Stimulated activated CD4-positive, alpha-beta T cell treated with anti-CD3 and anti-CD28 coated beads, Interleukin-1b, Interleukin-23, amount 100 ng/mL, for 4 hours (primary cell): ENCODE results near the gene CADM2.

Experiments used
- DNase-seq, 2 donors: peaks; one replicate each; pipeline ENCODE4 v3.0.0-alpha.2; 2020; ENCODE audit warnings: low read depth in 2 of 2

Gene CADM2

GRCh38 chr3:85321892-85322291 lies 363.1 kb downstream of the CADM2 start:
- DNase-seq = no peak

GRCh38 chr3:85330071-85330470 lies 371.3 kb downstream of the CADM2 start:
- no peak for DNase-seq

GRCh38 chr3:85337895-85338294 lies 379.1 kb downstream of the CADM2 start:
- DNase-seq = no peak

- DNase-seq = no peak
Measured at GRCh38 chr3:85342915-85343314, 384.1 kb downstream of the CADM2 start.

GRCh38 chr3:85355572-85355971 lies 396.8 kb downstream of the CADM2 start:
- no peak for DNase-seq

- DNase-seq = no peak
Measured at GRCh38 chr3:85360742-85361387, 402.1 kb downstream of the CADM2 start.

GRCh38 chr3:85364296-85364909 lies 405.6 kb downstream of the CADM2 start:
- no peak for DNase-seq

- no peak for DNase-seq
Measured at GRCh38 chr3:85370341-85370740, 411.6 kb downstream of the CADM2 start.

GRCh38 chr3:85376131-85376530 lies 417.3 kb downstream of the CADM2 start:
- DNase-seq = no peak

GRCh38 chr3:85377115-85377514 lies 418.3 kb downstream of the CADM2 start:
- no peak for DNase-seq

GRCh38 chr3:85384372-85384771 lies 425.6 kb downstream of the CADM2 start:
- no peak for DNase-seq

GRCh38 chr3:85387913-85388505 lies 429.2 kb downstream of the CADM2 start:
- no peak for DNase-seq

GRCh38 chr3:85394424-85394823 lies 435.6 kb downstream of the CADM2 start:
- no peak for DNase-seq

- DNase-seq = no peak
Measured at GRCh38 chr3:85397434-85397833, 438.6 kb downstream of the CADM2 start.

GRCh38 chr3:85426121-85426520 lies 467.3 kb downstream of the CADM2 start:
- no peak for DNase-seq

GRCh38 chr3:85427467-85427866 lies 468.7 kb downstream of the CADM2 start:
- no peak for DNase-seq

- no peak for DNase-seq
Measured at GRCh38 chr3:85432081-85432480, 473.3 kb downstream of the CADM2 start.

- DNase-seq = no peak
Measured at GRCh38 chr3:85433319-85433718, 474.5 kb downstream of the CADM2 start.

GRCh38 chr3:85455561-85456200 lies 496.9 kb downstream of the CADM2 start:
- DNase-seq = no peak

GRCh38 chr3:85474241-85474640 lies 515.5 kb downstream of the CADM2 start:
- DNase-seq = no peak

GRCh38 chr3:85475346-85475745 lies 516.6 kb downstream of the CADM2 start:
- DNase-seq = no peak

GRCh38 chr3:85476891-85477495 lies 518.2 kb downstream of the CADM2 start:
- no peak for DNase-seq
